GM20431 (cell line): ENCODE data around the gene SH2D2A.

ENCODE experiments used
- in situ Hi-C: fragments of 300-500 bp; cut with MseI, MboI; formaldehyde crosslinking; loops from one replicate; pipeline ENCODE4 v1.15.0; 2020; ENCODE audit warnings: low sequenced_read_pairs; ENCODE audit not compliant: unreplicated experiment

The SH2D2A gene

GRCh38 chr1:156828400-156829124 is 11.9 kb upstream of the SH2D2A start:
- in situ Hi-C loops, result no loop called here

GRCh38 chr1:156826630-156827029 is 10.0 kb upstream of the SH2D2A start:
- in situ Hi-C loops, result no loop called here

DNA sequence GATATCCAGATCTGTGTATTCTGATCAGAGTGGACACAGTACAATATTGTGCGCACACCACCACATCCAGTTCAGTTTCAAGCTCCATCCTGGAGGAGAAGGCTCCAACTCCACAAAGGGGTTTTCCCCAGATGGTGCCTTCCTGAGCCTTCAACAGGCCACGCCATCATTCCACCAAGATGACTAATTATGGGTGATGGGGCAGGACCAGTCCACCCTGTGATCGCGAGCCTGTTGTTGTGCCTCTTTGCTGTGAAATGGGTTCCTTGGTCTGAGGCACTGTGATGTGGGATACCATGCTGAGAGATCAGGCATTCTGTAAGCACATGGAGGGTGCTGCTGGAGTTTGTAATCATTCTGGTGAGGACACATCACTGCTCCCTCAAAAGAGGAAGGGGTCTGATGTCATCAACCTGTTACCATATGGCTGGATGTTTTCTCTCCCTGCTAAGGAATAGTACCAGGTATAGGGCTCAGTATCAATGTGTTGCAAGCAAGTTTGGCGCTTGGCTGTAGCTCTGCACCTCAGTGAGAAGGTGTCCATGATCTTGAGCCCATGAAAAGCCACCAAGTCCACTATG is 6.7 kb upstream of the SH2D2A start:
- in situ Hi-C loops, result no loop called here

- in situ Hi-C loops, result no loop called here
Measured at GRCh38 chr1:156822680-156823079, 6.0 kb upstream of the SH2D2A start.

DNA sequence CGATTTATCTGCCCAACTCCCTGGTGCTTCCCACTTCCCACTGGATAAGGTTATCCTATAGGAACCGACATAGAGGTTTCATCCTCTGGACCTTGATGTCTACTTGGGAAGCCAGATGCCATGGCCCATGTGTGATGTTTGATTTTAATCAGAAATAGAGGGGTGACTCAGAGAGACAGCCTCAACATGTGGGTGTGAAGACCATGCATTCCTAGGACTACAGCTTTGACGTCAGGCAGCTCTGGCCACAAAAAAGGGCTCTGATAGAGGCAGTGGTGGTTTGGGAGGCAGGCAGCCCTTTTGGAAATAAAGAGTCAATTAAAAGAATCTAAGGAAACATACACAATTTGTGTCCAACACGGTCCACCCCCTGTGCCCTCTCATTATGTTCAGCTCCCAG is 5.2 kb upstream of the SH2D2A start:
- in situ Hi-C loops, result no loop called here

- in situ Hi-C loops, result no loop called here
Measured at GRCh38 chr1:156815961-156816422, 656 bp downstream of the SH2D2A start.

- in situ Hi-C loops, result no loop called here
Measured at GRCh38 chr1:156815307-156815826, 1.3 kb downstream of the SH2D2A start.

DNA sequence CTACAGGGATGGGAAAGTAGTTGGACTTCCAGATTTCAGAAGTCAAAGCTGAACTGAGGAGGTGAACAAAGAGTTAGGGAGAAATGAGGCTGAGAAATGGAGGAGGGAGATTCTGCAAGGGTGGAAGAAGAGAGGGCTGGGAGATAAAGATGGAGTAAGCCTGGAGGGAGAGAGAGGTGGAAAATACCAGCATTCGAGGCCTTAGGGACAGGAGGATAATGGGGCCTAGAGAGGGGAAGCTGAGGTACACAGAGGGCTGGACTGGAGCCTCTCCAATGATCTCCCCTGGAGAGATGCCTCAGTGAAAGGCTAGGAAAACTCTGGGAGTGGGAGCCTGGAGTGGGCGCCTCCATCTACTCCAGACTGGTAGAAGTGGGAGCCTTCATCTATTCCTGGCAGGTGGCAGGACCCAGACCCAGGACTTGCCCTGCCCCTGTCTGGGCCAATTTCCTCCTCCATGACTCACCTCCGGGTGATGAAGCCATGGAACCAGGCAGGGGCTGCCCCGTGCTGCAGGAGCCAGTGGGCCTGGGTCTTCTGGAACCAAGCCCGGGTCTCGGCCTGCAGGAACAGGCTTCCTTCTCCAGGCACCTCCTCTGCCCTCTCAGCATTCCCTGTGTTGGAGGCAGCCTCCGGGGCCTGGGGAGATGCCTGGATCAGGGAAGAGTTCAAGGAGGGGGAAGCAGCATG is 1.9 kb downstream of the SH2D2A start:
- in situ Hi-C loops, result no loop called here

DNA sequence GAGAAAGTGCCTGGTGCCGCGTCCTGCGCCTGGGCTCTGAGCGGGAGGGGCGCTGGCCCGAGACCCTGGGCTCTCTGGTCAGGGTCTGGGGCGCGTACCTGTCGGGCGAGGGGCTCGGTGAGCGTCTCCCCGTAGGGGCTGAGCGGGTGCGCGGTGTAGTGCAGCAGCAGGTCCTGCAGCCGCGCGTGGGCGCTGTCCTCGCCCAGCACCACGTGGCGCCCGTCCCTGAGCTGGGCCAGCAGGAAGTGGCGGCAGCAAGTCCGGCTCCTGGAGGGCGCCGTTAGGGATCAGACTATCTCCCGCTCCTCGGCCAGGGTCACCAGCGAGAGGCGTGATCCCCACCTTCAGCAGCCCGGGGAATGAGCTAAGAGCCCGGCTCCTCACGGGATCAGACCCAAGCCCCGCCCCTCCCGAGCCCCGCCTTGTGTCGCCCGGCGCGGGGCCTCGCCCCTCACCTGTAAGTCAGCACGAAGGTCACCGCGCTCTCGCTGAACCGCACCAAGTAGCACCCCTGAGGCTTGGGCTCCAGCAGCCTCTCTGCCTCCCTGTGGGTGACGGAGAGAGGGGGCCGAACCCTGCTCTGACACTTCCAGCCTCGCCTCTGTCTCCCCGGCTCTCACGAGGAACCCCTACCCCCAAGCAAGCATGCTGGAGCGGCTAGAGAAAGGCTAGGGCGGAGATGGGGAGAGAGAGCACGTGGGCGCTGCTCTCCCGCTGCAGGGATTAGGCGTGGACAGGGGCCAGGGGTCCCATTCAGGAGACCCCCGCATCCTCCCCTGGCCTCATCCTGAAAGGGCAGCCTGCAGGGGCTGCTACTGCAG is 2.7 kb downstream of the SH2D2A start:
- in situ Hi-C loops, result no loop called here

DNA sequence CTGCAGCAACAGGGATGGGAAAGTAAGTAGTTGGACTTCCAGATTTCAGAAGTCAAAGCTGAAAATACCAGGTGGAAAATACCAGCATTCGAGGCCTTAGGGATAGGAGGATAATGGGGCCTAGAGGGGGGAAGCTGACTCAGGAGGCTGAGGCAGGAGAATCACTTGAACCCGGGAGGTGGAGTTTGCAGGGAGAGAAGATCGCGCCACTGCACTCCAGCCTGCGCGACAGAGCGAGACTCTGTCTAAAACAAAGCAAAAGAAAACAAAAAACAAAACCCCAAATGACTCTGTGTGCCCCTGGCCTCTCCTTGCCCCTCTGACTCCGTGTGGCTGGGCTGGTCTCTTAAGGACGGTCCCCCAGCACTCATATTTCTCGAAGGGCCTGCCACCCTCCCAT is 3.4 kb downstream of the SH2D2A start:
- in situ Hi-C loops, result no loop called here

GRCh38 chr1:156812293-156812990 is 4.2 kb downstream of the SH2D2A start:
- in situ Hi-C loops, result no loop called here

- in situ Hi-C loops, result no loop called here
Measured at GRCh38 chr1:156811168-156811567, 5.5 kb downstream of the SH2D2A start.

GRCh38 chr1:156809711-156810366 is 6.8 kb downstream of the SH2D2A start:
- in situ Hi-C loops, result no loop called here

DNA sequence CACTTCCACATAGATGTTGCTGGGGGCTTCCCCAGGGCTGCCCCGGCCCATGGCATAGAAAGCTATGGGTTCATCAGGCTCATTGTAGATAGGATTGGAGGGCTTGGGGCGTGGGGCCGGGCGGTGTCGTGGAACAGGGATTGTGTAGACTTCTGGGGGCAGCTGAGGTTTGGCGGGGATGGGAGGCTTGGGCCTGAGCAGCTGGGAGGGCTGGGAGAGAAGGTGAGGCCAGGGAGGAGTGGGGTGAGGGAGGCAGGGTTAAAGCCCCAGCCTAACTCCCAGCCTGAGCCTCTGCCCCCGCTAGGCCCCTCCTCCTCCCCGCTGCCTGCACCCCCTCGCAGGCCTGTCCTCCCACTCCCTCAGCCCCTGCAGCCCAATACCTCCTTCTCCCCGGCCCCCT is 7.4 kb downstream of the SH2D2A start:
- in situ Hi-C loops, result no loop called here

- in situ Hi-C loops, result no loop called here
Measured at GRCh38 chr1:156808186-156809030, 8.2 kb downstream of the SH2D2A start.

- in situ Hi-C loops, result no loop called here
Measured at GRCh38 chr1:156807627-156808026, 9.0 kb downstream of the SH2D2A start.

- in situ Hi-C loops, result no loop called here
Measured at GRCh38 chr1:156806512-156807440, 9.9 kb downstream of the SH2D2A start.
